GM12892 (cell line): ENCODE measurements around the gene NKX1-1.

Experiments used
- DNase-seq: peaks from one replicate; pipeline ENCODE4 v3.0.0; 2011; ENCODE audit not compliant: insufficient read length
- FAIRE-seq: peaks from 2 replicates; lab custom pipeline; 2011; peaks lifted over from hg19 to GRCh38; lab: Jason Lieb, UNC
- POLR2A ChIP-seq: IDR thresholded peaks from 2 replicates; pipeline ENCODE4 v1.6.1; 2011; ENCODE audit warnings: low read depth, low read length, control low read depth
- POLR2AphosphoS5 ChIP-seq: IDR thresholded peaks from 2 replicates; pipeline ENCODE4 v1.6.1; 2011; ENCODE audit warnings: low read depth, low read length, control low read depth
- TAF1 ChIP-seq: IDR thresholded peaks from 2 replicates; pipeline ENCODE4 v1.6.1; 2011; ENCODE audit warnings: low read depth, mild to moderate bottlenecking, control low read depth, low read length, borderline replicate concordance

Gene NKX1-1

DNA sequence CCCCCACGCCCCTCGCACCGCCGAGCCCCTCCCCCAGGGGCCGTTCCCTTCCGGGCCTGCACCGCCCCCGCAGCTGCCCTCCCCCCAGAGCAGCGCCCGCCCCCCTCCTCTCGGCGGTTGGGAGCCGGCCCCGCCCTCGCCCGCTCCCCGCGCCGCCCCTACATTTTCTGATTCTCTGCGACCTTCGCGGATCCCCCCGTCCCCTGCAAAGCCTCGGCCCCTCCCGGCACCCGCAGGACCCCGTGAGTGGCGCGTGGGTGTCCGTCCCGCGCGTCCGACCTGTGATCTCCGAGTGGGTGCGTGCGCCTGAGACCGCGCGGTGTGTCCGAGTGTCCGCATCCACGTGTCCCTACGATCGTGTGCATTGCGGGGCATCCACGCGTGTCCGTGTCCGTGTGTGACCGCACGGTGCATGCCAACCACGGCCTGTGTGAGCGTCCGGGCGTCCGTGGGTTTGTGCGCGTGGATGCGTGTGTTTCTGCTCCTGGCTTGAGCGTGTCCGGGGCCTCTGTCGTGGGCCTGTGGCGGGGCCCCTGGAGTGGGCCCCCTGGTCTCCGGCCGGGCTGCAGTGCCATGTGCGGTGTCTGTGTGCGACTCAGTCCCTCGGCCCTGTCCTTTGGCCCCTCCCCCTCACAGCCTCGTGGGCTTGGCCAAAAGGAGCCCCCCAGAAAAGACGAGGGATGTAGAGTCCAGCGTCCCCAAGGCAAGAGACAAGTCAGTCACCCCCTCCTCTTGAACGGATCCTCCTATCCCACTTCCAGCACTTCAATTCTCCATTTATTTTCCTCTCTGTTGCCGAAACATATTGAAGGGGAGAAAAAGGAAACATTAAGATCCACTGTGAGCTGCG lies 8.8 kb upstream of the NKX1-1 start:
- no peak for FAIRE-seq
- TF ChIP-seq TAF1 (no peak), POLR2A (no peak), POLR2AphosphoS5 (no peak)
- DNase-seq, result peak; percentile 19

DNA sequence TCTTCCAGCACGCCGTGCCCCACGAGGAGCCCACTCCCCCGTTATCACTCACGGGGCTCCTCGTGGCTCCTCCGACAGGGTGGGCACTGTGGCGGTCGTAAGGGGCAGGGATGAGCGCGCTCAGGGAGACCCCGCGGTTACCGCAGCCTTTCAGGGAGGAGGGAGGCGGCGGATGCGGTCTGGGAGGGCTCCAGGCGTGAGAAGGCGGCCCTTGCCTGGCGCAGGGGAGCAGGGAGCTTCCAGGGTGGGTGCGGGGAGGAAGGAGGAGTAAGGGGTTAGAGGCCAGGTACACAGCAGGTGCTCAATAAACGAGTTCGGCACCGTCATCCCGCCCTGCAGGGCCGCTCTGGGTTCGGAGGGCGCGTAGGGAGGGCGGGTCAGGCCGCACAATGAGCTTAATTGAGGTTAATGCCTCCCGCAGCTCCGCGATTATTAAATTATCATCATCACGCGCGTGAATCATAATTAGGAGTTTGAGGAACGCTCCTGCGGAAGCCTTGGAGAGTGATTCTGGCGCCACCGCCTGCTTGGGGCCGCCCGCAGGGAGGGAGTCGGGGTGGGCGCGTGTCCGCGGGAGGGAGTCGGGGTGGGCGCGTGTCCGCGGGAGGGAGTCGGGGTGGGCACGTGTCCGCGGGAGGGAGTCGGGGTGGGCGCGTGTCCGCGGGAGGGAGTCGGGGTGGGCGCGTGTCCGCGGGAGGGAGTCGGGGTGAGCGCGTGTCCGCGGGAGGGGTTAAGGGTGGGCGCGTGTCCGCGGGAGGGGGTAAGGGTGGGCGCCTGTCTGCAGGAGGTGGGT lies 7.6 kb upstream of the NKX1-1 start:
- FAIRE-seq (no peak), DNase-seq (peak; percentile 10)
- TF ChIP-seq TAF1, result no peak
- TF ChIP-seq POLR2AphosphoS5, result no peak
- TF ChIP-seq POLR2A, result no peak

DNA sequence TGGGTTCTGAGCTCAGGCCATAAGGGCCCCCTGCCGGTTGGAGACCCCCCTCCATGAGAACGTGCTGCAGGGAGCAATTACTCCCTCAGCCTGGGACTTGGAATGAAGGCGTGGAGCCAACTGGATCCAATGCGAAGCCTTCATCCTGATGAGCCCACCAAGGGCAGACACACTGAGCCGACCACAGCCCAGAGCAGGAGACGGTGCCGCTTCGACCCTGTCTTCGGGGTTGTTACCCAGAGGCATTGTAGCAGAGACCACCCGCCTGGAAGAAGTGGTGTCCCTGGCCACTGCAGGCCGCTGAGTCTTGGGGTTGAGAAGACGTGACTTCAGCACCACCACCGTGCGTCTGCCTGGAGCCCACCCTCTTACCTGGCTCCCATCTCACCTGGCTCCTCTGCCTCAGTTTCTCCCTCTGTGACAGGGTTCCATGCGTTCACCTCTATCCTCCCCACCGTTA lies 7.0 kb upstream of the NKX1-1 start:
- TF ChIP-seq POLR2A (no peak), POLR2AphosphoS5 (no peak), TAF1 (no peak)
- DNase-seq, result peak; percentile 15
- no peak for FAIRE-seq

DNA sequence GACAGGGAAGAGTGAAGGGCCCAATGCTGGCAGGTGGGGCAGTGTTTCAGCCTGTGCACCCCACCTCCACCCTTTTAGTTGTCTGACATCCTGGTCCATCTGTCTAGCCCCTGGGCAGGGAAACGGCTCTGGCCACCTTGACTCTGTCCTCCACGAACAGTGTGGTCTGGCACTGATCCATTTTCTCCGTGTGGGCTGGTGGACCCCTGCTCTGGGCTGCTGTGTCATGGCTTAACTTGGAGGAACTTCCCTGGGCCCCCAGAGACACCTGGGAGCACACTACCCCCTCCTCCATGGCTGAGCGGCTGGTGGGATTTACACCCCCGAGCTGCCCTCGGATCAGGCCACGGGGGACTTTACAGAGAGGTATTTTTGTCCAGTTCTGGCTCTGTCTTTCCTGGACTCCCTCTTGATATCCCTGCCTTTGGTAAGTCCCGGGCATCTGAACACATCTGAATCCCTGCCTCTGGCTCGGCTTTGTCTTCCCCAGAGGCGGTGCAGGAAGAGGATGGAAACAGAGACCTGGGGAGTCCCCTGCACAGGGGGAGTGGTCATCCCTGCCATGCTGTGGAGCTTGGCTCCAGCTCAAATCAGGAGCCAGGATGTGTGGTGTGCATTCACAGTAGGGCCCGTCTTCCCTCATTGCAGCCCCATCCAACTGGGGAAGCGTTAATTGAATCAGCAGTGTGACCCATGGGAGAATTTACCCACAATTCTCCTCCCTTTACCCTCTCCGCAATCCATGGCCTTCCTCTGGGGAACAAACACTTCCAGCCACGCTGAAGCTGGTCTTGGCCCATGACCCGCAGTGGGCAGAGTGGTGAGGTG lies 6.3 kb upstream of the NKX1-1 start:
- DNase-seq (peak; percentile 21), FAIRE-seq (no peak)

DNA sequence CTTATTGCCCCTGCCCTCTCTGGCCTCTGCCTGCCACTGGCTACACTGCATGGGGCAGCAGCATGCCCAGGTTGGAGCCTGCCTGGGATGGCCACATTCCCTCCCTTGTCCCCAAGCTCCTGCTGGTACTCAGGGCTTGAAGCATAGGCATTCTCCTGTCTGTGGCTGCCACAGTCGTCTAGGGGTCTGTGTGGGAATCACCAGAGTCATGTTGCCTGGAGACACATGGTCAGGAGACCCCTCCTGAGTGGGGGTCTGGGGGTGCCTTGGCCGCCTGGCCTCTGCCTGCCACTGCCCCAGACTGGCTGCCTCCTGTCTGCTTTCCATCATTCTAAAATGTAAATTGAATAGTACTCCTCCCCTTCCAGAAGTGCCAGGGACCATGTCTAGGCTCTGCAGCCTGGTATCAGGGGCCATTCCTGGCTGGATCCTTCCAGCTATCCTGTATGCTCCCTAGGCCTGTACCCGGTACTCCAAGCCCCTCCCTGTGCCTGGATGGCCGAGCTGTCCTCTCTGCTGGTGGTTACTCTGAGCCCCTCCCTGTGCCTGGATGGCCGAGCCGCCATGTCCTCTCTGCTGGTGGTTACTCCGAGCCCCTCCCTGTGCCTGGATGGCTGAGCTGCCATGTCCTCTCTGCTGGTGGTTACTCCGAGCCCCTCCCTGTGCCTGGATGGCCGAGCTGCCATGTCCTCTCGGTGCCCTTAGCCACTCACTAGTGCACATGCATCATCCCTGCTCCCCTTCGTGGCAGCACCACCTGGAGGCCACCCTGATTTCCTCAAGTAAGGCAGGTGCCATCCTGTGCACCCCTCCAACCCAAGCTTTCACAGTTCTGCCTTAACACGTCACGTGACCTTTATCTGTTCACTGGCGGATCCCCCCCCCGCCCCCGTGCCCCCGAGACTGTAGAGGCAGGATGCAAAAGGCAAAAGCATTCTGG lies 5.5 kb upstream of the NKX1-1 start:
- no peak for FAIRE-seq
- no peak for TF ChIP-seq TAF1
- TF ChIP-seq POLR2AphosphoS5, result no peak
- no peak for TF ChIP-seq POLR2A
- peak; percentile 20 for DNase-seq

More for the DNA sequence above, 6.3 kb upstream of the NKX1-1 start:
- TF ChIP-seq TAF1 (no peak), POLR2A (no peak), POLR2AphosphoS5 (no peak)

- FAIRE-seq, result no peak
- DNase-seq, result peak; percentile 41
- TF ChIP-seq TAF1 (no peak), POLR2A (no peak), POLR2AphosphoS5 (no peak)
Measured at GRCh38 chr4:1410491-1411325, 4.5 kb upstream of the NKX1-1 start.

DNA sequence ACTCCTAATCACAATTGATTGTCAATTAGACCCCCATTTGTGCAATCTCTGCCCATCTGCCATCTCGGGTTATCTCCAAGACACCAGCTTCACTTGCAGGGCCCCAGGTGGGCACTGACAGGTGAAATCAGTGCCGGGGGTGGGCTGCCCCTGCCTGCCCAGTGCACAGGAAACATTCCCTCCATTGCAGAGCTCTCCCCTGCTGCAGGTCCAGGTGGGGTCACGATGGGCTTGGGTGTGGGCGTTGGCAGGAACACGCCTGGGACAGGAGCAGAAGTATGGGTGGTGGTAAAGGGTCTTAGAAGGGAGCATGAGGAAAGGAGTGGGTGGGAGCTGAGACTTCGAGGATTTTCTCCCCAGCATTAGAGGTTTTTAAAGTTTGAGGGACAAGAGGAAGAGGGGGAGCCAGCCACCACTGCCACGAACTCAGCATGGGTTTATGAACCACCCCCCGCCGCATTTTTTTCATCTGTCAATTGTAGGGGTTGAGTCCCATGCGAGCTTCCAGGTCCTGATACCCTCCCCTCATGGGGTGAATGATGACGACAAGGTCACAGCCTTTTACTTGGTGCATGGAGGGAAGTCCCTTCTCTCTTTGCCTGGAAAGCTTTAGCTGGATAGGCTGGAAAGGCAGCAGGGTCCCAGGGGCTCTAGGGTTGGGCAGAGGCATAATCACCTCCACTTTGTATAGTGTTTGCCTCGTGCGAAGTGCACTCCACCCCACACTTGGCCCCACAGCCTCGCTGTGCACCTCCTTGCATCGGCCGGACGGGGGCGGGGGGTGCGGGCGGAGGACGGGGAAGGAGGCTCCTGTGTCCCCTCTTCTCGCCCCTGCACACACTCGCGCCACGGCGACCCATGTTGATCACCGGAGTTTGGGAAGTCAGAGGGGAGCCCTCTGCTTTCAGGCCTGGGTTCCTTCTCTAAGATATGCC lies 3.5 kb upstream of the NKX1-1 start:
- TF ChIP-seq POLR2AphosphoS5 (no peak), TAF1 (no peak)
- FAIRE-seq (no peak), DNase-seq (peak; percentile 15)

GRCh38 chr4:1409079-1409478 lies 2.8 kb upstream of the NKX1-1 start:
- FAIRE-seq (no peak), DNase-seq (peak; percentile 20)
- TF ChIP-seq POLR2A (no peak), TAF1 (no peak), POLR2AphosphoS5 (no peak)
